ENCODE results near the gene ARRDC2.

DNA sequence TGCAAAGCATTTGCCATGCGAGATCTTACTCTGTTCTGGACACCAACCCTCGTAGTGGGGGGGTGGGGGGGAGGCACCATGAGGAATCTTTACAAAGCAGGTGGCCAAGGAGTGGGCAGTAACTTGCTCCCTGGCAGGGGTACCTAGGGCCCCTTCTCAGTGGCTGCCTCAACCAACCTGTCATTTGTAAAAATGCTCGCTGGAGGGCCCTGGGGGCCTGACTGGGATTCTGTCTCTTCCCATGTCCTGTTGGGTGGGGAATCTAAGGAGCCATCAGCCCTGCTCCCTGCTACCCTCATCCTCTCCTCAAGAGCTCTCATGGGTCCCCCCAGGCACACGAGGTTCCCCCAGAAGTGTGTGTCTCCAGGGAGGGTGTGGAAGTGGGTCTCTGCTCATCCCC, 39.6 kb upstream of the ARRDC2 start:
- TF ChIP-seq POLR2A (IDR thresholded peaks at IDR 0.05; ENCODE audit: low read depth, low read length) (no peak), GABPA (IDR thresholded peaks at IDR 0.05; ENCODE audit: low read depth) (no peak), HDAC6 (IDR thresholded peaks at IDR 0.05; ENCODE audit: unreplicated experiment) (no peak), CTCF (IDR thresholded peaks at IDR 0.05 in 2 of 3, conservative IDR thresholded peaks at IDR 0.05 in 1 of 3; ENCODE audit: control insufficient read depth in 2 of 3, extremely low read depth in 1 of 3, insufficient read depth in 1 of 3, low read depth in 3 of 3, low read length in 3 of 3) (no peak), JUND (IDR thresholded peaks at IDR 0.05; ENCODE audit: low read depth, low read length) (no peak), SP1 (IDR thresholded peaks at IDR 0.05; ENCODE audit: low read depth, low read length) (no peak), SMC3 (IDR thresholded peaks at IDR 0.05; ENCODE audit: borderline replicate concordance, low read length) (no peak), BRCA1 (IDR thresholded peaks at IDR 0.05; ENCODE audit: low read depth, low read length) (no peak)
- TF ChIP-seq, protein P1, sequence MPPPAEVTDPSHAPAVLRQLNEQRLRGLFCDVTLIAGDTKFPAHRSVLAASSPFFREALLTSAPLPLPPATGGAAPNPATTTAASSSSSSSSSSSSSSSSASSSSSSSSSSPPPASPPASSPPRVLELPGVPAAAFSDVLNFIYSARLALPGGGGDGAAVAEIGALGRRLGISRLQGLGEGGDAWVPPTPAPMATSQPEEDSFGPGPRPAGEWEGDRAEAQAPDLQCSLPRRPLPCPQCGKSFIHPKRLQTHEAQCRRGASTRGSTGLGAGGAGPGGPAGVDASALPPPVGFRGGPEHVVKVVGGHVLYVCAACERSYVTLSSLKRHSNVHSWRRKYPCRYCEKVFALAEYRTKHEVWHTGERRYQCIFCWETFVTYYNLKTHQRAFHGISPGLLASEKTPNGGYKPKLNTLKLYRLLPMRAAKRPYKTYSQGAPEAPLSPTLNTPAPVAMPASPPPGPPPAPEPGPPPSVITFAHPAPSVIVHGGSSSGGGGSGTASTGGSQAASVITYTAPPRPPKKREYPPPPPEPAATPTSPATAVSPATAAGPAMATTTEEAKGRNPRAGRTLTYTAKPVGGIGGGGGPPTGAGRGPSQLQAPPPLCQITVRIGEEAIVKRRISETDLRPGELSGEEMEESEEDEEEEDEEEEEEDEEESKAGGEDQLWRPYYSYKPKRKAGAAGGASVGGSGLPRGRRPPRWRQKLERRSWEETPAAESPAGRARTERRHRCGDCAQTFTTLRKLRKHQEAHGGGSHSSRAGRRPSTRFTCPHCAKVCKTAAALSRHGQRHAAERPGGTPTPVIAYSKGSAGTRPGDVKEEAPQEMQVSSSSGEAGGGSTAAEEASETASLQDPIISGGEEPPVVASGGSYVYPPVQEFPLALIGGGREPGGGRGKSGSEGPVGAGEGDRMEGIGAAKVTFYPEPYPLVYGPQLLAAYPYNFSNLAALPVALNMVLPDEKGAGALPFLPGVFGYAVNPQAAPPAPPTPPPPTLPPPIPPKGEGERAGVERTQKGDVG (CRISPR knock-in tag; IDR thresholded peaks at IDR 0.05): no peak
- TF ChIP-seq, protein P2, sequence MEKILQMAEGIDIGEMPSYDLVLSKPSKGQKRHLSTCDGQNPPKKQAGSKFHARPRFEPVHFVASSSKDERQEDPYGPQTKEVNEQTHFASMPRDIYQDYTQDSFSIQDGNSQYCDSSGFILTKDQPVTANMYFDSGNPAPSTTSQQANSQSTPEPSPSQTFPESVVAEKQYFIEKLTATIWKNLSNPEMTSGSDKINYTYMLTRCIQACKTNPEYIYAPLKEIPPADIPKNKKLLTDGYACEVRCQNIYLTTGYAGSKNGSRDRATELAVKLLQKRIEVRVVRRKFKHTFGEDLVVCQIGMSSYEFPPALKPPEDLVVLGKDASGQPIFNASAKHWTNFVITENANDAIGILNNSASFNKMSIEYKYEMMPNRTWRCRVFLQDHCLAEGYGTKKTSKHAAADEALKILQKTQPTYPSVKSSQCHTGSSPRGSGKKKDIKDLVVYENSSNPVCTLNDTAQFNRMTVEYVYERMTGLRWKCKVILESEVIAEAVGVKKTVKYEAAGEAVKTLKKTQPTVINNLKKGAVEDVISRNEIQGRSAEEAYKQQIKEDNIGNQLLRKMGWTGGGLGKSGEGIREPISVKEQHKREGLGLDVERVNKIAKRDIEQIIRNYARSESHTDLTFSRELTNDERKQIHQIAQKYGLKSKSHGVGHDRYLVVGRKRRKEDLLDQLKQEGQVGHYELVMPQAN (conservative IDR thresholded peaks at IDR 0.05): no peak
- TF ChIP-seq, protein P3, sequence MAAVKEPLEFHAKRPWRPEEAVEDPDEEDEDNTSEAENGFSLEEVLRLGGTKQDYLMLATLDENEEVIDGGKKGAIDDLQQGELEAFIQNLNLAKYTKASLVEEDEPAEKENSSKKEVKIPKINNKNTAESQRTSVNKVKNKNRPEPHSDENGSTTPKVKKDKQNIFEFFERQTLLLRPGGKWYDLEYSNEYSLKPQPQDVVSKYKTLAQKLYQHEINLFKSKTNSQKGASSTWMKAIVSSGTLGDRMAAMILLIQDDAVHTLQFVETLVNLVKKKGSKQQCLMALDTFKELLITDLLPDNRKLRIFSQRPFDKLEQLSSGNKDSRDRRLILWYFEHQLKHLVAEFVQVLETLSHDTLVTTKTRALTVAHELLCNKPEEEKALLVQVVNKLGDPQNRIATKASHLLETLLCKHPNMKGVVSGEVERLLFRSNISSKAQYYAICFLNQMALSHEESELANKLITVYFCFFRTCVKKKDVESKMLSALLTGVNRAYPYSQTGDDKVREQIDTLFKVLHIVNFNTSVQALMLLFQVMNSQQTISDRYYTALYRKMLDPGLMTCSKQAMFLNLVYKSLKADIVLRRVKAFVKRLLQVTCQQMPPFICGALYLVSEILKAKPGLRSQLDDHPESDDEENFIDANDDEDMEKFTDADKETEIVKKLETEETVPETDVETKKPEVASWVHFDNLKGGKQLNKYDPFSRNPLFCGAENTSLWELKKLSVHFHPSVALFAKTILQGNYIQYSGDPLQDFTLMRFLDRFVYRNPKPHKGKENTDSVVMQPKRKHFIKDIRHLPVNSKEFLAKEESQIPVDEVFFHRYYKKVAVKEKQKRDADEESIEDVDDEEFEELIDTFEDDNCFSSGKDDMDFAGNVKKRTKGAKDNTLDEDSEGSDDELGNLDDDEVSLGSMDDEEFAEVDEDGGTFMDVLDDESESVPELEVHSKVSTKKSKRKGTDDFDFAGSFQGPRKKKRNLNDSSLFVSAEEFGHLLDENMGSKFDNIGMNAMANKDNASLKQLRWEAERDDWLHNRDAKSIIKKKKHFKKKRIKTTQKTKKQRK (IDR thresholded peaks at IDR 0.05; ENCODE audit: low read depth, low read length): no peak

Measured in GM12878 (cell line).